ENCODE data around the gene ANKS1B. TPM values are rescaled to one million over a fixed set of nuclear protein-coding genes. Genes with fewer than 3 reads are reported as not detected.
"Not testable (repeated sequence)": the region's sequence is repeated elsewhere in the genome, so short reads cannot be mapped to it uniquely, and the experiment has no call there.

The ANKS1B gene
- total RNA-seq, 1 donor from 2014 or later, result 8.2 TPM

DNA sequence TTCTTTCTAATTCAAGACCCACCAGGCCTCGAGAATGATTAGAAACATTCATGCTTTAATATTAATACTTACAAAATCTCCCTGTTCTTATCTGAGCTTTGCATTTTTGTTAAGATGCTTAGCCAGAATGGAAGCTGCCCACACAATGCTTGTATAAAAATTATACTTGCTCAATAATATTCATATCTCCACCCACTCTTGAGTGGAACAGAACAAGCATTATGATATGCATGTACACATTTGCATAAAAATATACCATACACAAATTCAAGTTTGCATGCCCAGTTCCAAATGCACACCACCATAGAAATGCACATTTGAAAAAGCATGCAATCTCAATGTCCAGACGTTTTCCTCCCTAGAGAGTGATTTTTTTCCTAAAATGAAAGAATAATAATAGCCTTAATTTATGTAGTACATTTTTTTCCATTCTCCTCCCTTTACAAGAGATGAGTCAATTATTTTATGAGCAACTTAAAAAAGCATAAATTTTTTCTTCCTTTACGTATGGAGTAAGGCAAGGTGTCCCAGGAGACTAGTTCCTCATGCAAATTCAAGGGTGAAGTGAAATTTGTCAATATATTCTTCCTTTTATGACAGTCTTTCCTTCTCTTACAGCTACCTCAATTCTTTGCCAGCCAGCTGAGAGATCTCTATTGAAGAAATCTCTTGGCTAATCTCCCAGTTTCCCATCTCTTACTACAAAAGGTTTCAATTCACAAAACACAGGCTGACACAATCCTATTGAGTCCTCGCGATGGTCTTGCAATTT, 650.3 kb downstream of the ANKS1B start:
- TF ChIP-seq, protein P1, sequence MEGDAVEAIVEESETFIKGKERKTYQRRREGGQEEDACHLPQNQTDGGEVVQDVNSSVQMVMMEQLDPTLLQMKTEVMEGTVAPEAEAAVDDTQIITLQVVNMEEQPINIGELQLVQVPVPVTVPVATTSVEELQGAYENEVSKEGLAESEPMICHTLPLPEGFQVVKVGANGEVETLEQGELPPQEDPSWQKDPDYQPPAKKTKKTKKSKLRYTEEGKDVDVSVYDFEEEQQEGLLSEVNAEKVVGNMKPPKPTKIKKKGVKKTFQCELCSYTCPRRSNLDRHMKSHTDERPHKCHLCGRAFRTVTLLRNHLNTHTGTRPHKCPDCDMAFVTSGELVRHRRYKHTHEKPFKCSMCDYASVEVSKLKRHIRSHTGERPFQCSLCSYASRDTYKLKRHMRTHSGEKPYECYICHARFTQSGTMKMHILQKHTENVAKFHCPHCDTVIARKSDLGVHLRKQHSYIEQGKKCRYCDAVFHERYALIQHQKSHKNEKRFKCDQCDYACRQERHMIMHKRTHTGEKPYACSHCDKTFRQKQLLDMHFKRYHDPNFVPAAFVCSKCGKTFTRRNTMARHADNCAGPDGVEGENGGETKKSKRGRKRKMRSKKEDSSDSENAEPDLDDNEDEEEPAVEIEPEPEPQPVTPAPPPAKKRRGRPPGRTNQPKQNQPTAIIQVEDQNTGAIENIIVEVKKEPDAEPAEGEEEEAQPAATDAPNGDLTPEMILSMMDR (IDR thresholded peaks at IDR 0.05), result no peak
- H3K27ac ChIP-seq, result no peak overlapping the region
- DNase-seq (ENCODE audit: low spot score in 2 of 2), result no peak
- H3K36me3 ChIP-seq, result no peaks in the 10 kb centered on the region
- H3K27me3 ChIP-seq, result no peaks in the 10 kb centered on the region
- peaks cover 0 to 3% of the 10 kb centered on the region in 2 donors for H3K9me3 ChIP-seq
- intact Hi-C loops (cut with DNase I), result no loop called here
- no peaks in the 10 kb centered on the region for H3K4me1 ChIP-seq
- no peak overlapping the region for H3K4me3 ChIP-seq

- no peaks in the 10 kb centered on the region for H3K36me3 ChIP-seq
- DNase-seq (ENCODE audit: low spot score in 2 of 2), result no peak
- no peaks in the 10 kb centered on the region for H3K27me3 ChIP-seq
- intact Hi-C loops (cut with DNase I), result no loop called here
- TF ChIP-seq, protein P1 (IDR thresholded peaks at IDR 0.05), result no peak
- H3K4me3 ChIP-seq, result no peak overlapping the region
- H3K27ac ChIP-seq, result no peak overlapping the region
- H3K4me1 ChIP-seq, result no peaks in the 10 kb centered on the region
- peaks cover 0 to 14% of the 10 kb centered on the region in 2 donors for H3K9me3 ChIP-seq
Observed at GRCh38 chr12:99332936-99333591, 651.7 kb downstream of the ANKS1B start.

DNA sequence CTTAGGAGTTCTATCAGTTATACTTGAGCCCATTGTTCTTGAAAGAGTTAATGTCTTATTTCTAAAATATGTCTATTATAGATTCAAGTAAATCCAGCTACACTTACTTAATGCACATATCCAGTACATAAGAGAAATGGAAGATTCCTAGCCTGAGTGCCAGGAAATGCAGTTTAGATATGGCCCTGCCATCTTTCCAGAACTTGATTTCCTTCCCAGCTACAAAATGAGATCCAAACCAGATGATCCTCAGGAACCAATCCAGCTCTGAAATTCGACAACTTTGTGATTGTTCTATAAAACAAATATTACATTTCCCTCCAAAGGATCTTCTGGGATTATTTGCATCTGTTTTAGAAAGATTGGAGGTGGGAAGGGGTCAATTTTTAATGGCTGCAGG, 654.5 kb downstream of the ANKS1B start:
- Histone ChIP-seq H3K9me3 (peaks cover 0 to 14% of the 10 kb centered on the region in 2 donors), H3K27me3 (no peaks in the 10 kb centered on the region), H3K4me1 (no peaks in the 10 kb centered on the region), H3K36me3 (no peaks in the 10 kb centered on the region), H3K4me3 (no peak overlapping the region), H3K27ac (no peak overlapping the region)
- DNase-seq (ENCODE audit: low spot score in 2 of 2), result no peak
- intact Hi-C loops (cut with DNase I), result no loop called here
- TF ChIP-seq, protein P1 (IDR thresholded peaks at IDR 0.05), result no peak

DNA sequence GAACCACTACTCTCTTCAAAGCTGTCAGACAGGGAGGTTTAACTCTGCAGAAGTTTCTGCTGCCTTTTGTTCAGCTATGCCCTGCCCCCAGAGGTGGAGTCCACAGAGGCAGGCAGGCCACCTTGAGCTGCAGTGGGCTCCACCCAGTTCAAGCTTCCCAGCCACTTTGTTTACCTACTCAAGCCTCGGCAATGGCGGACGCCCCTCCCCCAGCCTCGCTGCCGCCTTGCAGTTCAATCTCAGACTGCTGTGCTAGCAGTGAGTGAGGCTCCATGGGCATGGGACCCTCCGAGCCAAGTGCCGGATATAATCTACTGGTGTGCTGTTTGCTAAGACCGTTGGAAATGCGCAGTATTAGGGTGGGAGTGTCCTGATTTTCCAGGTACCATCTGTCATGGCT, 663.5 kb downstream of the ANKS1B start:
- intact Hi-C loops (cut with DNase I); DNase-seq (ENCODE audit: low spot score in 2 of 2); H3K27ac ChIP-seq; H3K36me3 ChIP-seq; H3K4me1 ChIP-seq; H3K27me3 ChIP-seq; H3K4me3 ChIP-seq: not testable (repeated sequence)
- H3K9me3 ChIP-seq, result peaks cover 0 to 15% of the 10 kb centered on the region in 2 donors

- no peak for DNase-seq (ENCODE audit: low spot score in 2 of 2)
- Histone ChIP-seq H3K9me3 (peaks cover 0 to 16% of the 10 kb centered on the region in 2 donors), H3K4me1 (no peaks in the 10 kb centered on the region), H3K27me3 (no peaks in the 10 kb centered on the region), H3K27ac (no peak overlapping the region), H3K4me3 (no peak overlapping the region), H3K36me3 (no peaks in the 10 kb centered on the region)
- TF ChIP-seq, protein P1 (IDR thresholded peaks at IDR 0.05), result no peak
- intact Hi-C loops (cut with DNase I), result no loop called here
Observed at GRCh38 chr12:99311373-99311772, 673.4 kb downstream of the ANKS1B start.

DNA sequence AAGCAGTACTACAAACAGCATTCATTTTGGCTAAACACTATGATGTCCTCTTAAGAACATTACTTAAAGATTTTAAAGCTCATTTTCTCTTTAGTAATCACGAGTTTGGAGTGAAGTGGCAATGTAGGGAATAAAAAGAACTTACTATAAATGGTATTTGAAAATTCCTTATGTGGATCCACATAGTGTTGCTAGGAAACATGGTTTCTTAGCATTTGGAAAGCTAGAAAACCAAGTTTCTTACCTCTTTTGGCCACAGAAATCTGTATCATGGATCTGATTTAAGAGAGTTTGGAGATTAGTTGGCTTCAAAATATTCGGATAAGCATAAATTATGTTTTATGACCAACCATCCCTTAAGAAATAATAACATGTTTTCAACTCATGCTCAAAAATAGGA, 674.9 kb downstream of the ANKS1B start:
- DNase-seq (ENCODE audit: low spot score in 2 of 2), result no peak
- H3K4me1 ChIP-seq, result no peaks in the 10 kb centered on the region
- H3K27me3 ChIP-seq, result no peaks in the 10 kb centered on the region
- peaks cover 0 to 14% of the 10 kb centered on the region in 2 donors for H3K9me3 ChIP-seq
- H3K27ac ChIP-seq, result no peak overlapping the region
- intact Hi-C loops (cut with DNase I), result no loop called here
- TF ChIP-seq, protein P1 (IDR thresholded peaks at IDR 0.05), result no peak
- H3K36me3 ChIP-seq, result no peaks in the 10 kb centered on the region
- H3K4me3 ChIP-seq, result no peak overlapping the region
